ENCODE results near the gene ZBTB24.

The ZBTB24 gene

GRCh38 chr6:109498052-109498451 lies 15.0 kb upstream of the ZBTB24 start:
- DNase-seq = no peak

- DNase-seq = no peak
Observed at GRCh38 chr6:109496036-109496772, 13.2 kb upstream of the ZBTB24 start.

GRCh38 chr6:109493865-109494264 lies 10.8 kb upstream of the ZBTB24 start:
- DNase-seq = no peak

GRCh38 chr6:109491207-109491938 lies 8.4 kb upstream of the ZBTB24 start:
- DNase-seq = no peak

GRCh38 chr6:109490713-109491112 lies 7.7 kb upstream of the ZBTB24 start:
- no peak for DNase-seq

GRCh38 chr6:109488001-109488400 lies 5.0 kb upstream of the ZBTB24 start:
- no peak for DNase-seq

- DNase-seq = no peak
Observed at GRCh38 chr6:109486068-109486467, 3.0 kb upstream of the ZBTB24 start.

- no peak for DNase-seq
Observed at GRCh38 chr6:109485266-109485935, 2.4 kb upstream of the ZBTB24 start.

GRCh38 chr6:109484122-109484521 lies 1.1 kb upstream of the ZBTB24 start:
- DNase-seq = no peak

GRCh38 chr6:109483735-109484057 lies 677 bp upstream of the ZBTB24 start:
- no peak for DNase-seq

GRCh38 chr6:109480993-109481480 lies 2.0 kb downstream of the ZBTB24 start:
- DNase-seq = no peak

GRCh38 chr6:109478841-109479624 lies 4.0 kb downstream of the ZBTB24 start:
- no peak for DNase-seq

GRCh38 chr6:109478222-109478805 lies 4.7 kb downstream of the ZBTB24 start:
- no peak for DNase-seq

GRCh38 chr6:109477725-109478124 lies 5.3 kb downstream of the ZBTB24 start:
- no peak for DNase-seq

- DNase-seq = no peak
Observed at GRCh38 chr6:109477184-109477583, 5.8 kb downstream of the ZBTB24 start.

- DNase-seq = no peak
Observed at GRCh38 chr6:109475625-109476024, 7.4 kb downstream of the ZBTB24 start.

GRCh38 chr6:109474995-109475394 lies 8.0 kb downstream of the ZBTB24 start:
- no peak for DNase-seq

- DNase-seq = no peak
Observed at GRCh38 chr6:109473120-109473519, 9.9 kb downstream of the ZBTB24 start.

GRCh38 chr6:109472132-109472995 lies 10.7 kb downstream of the ZBTB24 start:
- no peak for DNase-seq

GRCh38 chr6:109471105-109471810 lies 11.8 kb downstream of the ZBTB24 start:
- DNase-seq = no peak

GRCh38 chr6:109469591-109470189 lies 13.3 kb downstream of the ZBTB24 start:
- DNase-seq = no peak
